ENCODE measurements around the gene FAM53A.

- TF ChIP-seq CTCF (conservative IDR thresholded peaks at IDR 0.05 in 1 of 2, IDR thresholded peaks at IDR 0.05 in 1 of 2; ENCODE audit: low read depth in 1 of 2, low read length in 2 of 2) (no peak), EZH2 (IDR thresholded peaks at IDR 0.05; ENCODE audit: low read length, missing control alignments) (no peak)
Observed at GRCh38 chr4:1616557-1616930, 67.6 kb downstream of the FAM53A start.

Data from fibroblast of lung (primary cell).